Fibroblast of skin of abdomen (primary cell): ENCODE results near the gene MROH8.
"Not testable (repeated sequence)": the region's sequence is repeated elsewhere in the genome, so short reads cannot be mapped to it uniquely, and the experiment has no call there.

Source experiments
- DNase-seq: peaks from one replicate; pipeline ENCODE4 v3.0.0-alpha.2; 2013

The MROH8 gene

GRCh38 chr20:37154684-37155298, 24.6 kb downstream of the MROH8 start:
- no peak for DNase-seq

- no peak for DNase-seq
Measured at GRCh38 chr20:37152284-37152683, 27.1 kb downstream of the MROH8 start.

- DNase-seq, result no peak
Measured at GRCh38 chr20:37151529-37151928, 27.8 kb downstream of the MROH8 start.

- not testable (repeated sequence) for DNase-seq
Measured at GRCh38 chr20:37150864-37151263, 28.5 kb downstream of the MROH8 start.

GRCh38 chr20:37147250-37147649, 32.1 kb downstream of the MROH8 start:
- no peak for DNase-seq

GRCh38 chr20:37144856-37145404, 34.4 kb downstream of the MROH8 start:
- no peak for DNase-seq

- DNase-seq, result peak; percentile 8
Measured at GRCh38 chr20:37142708-37143107, 36.6 kb downstream of the MROH8 start.

GRCh38 chr20:37137547-37137946, 41.8 kb downstream of the MROH8 start:
- no peak for DNase-seq

GRCh38 chr20:37133952-37134351, 45.4 kb downstream of the MROH8 start:
- no peak for DNase-seq

GRCh38 chr20:37131486-37131885, 47.9 kb downstream of the MROH8 start:
- DNase-seq, result no peak

GRCh38 chr20:37128803-37129202, 50.5 kb downstream of the MROH8 start:
- no peak for DNase-seq

- not testable (repeated sequence) for DNase-seq
Measured at GRCh38 chr20:37126290-37126689, 53.1 kb downstream of the MROH8 start.

GRCh38 chr20:37123441-37123840, 55.9 kb downstream of the MROH8 start:
- no peak for DNase-seq

- no peak for DNase-seq
Measured at GRCh38 chr20:37120497-37120896, 58.9 kb downstream of the MROH8 start.

GRCh38 chr20:37119356-37120036, 59.9 kb downstream of the MROH8 start:
- DNase-seq, result no peak

- DNase-seq, result no peak
Measured at GRCh38 chr20:37114012-37114411, 65.3 kb downstream of the MROH8 start.

- DNase-seq, result no peak
Measured at GRCh38 chr20:37111926-37112455, 67.4 kb downstream of the MROH8 start.

- no peak for DNase-seq
Measured at GRCh38 chr20:37108676-37109075, 70.7 kb downstream of the MROH8 start.

GRCh38 chr20:37102571-37102970, 76.8 kb downstream of the MROH8 start:
- no peak for DNase-seq

- DNase-seq, result no peak
Measured at GRCh38 chr20:37096415-37097041, 82.8 kb downstream of the MROH8 start.

GRCh38 chr20:37095599-37096414, 83.5 kb downstream of the MROH8 start, which contains the start of gene RBL1:
Gene RBL1, minus strand, starts transcription at chr20:37095997. Its CDS starts 69 bp downstream, at chr20:37095928.
- peak; percentile 88 for DNase-seq

GRCh38 chr20:37095108-37095598, 84.2 kb downstream of the MROH8 start:
- no peak for DNase-seq
